Spleen (tissue), 11 donors: Measurements from ENCODE around the gene RGS8. TPM values are rescaled to one million over a fixed set of nuclear protein-coding genes. Genes with fewer than 3 reads are reported as not detected.

Source experiments
- DNase-seq: peaks from one replicate; pipeline ENCODE4 v3.0.0-alpha.2; 2020
- H3K27ac ChIP-seq, 8 donors: fragments of 200-600 bp; sonication (generic) in 7 of 8; 1 replicate in 4 of 8; 2 replicates in 4 of 8; pipeline versions ENCODE4 v1.5.0 to v1.8.0; 2016 to 2021; ENCODE audit warnings: inconsistent platforms in 4 of 8, mild to moderate bottlenecking in 4 of 8, moderate library complexity in 1 of 8
- H3K27me3 ChIP-seq, 7 donors: fragments of 200-600 bp; sonication (generic) in 6 of 7; replicated peaks in 1 of 7; 1 replicate in 4 of 7; 2 replicates in 3 of 7; pipeline versions ENCODE4 v1.5.0 to v1.8.0; 2016 to 2021; ENCODE audit warnings: inconsistent platforms in 3 of 7, mild to moderate bottlenecking in 1 of 7
- H3K36me3 ChIP-seq, 6 donors: fragments of 200-600 bp; sonication (generic) in 5 of 6; 1 replicate in 4 of 6; 2 replicates in 2 of 6; pipeline versions ENCODE4 v1.5.0 to v1.8.0; 2016 to 2021; ENCODE audit warnings: inconsistent platforms in 2 of 6
- H3K4me1 ChIP-seq, 6 donors: fragments of 200-600 bp; sonication (generic) in 5 of 6; 1 replicate in 3 of 6; 2 replicates in 3 of 6; pipeline versions ENCODE4 v1.5.0 to v1.8.0; 2016 to 2021; ENCODE audit warnings: inconsistent platforms in 3 of 6
- H3K4me3 ChIP-seq, 8 donors: fragments of 200-600 bp; sonication (generic) in 7 of 8; 1 replicate in 4 of 8; 2 replicates in 4 of 8; pipeline versions ENCODE4 v1.5.0 to v1.8.0; 2016 to 2021; ENCODE audit warnings: inconsistent platforms in 4 of 8, mild to moderate bottlenecking in 4 of 8, moderate library complexity in 2 of 8
- H3K9me3 ChIP-seq, 8 donors: fragments of 200-600 bp; sonication (generic) in 7 of 8; 1 replicate in 4 of 8; 2 replicates in 4 of 8; pipeline versions ENCODE4 v1.5.0 to v1.8.0; 2016 to 2021; ENCODE audit warnings: inconsistent platforms in 4 of 8
- POLR2A ChIP-seq, 3 donors: fragments of 450-650 bp; IDR thresholded peaks; one replicate each; pipeline ENCODE4 v1.5.1; 2017; ENCODE audit warnings: antibody characterized with exemption in 3 of 3, mild to moderate bottlenecking in 1 of 3
- POLR2AphosphoS5 ChIP-seq, 3 donors: sonication (generic); formaldehyde crosslinking; IDR thresholded peaks; one replicate each; pipeline ENCODE4 v1.5.1; 2017; ENCODE audit warnings: antibody characterized with exemption in 3 of 3
- WGBS, 5 donors: extraction: QIAGEN DNeasy Blood & Tissue Kit in 3 of 5; methylation state at CpG; one replicate each; pipeline versions ENCODE4 v1.1.5 to v1.1.7; 2013 to 2018; 5-methylcytosine and 5-hydroxymethylcytosine counted together
- intact Hi-C: fragments of 100-400 bp; cut with DNase I; formaldehyde crosslinking; loops from one replicate; pipeline ENCODE4 v1.15.0; 2023; ENCODE audit warnings: low total_unique reads
- polyA plus RNA-seq, 3 donors: library from polyadenylated mRNA; stranded (reverse); fragments of 200-250 nt; gene quantifications; one replicate each; pipeline ENCODE4 v1.2.1, GENCODE V29; 2013
- total RNA-seq, 7 donors: library from RNA; depleted of rRNA in 3 of 7; stranded (reverse); fragments of >200 nt in 3 of 7; fragmentation: NEBNext Ultra II Directional in 4 of 7; extraction: Animal tissue kit (Norgen Biotek cat#: 25700) in 4 of 7; gene quantifications; one replicate each; pipeline versions ENCODE4 v1.1.0 to v1.2.1, GENCODE V29; 2016 to 2021
- TF ChIP-seq, protein P1 (sequence below), 11 experiments: fragments of 200-600 bp in 7 of 11; fragments of 450-650 bp in 4 of 11; sonication (generic) in 4 of 11; IDR thresholded peaks in 8 of 11; conservative IDR thresholded peaks in 3 of 11; 1 replicate in 7 of 11; 2 replicates in 4 of 11; pipeline versions ENCODE4 v1.4.0 to v1.8.0; 2016 to 2021; ENCODE audit warnings: antibody characterized with exemption in 11 of 11, inconsistent platforms in 4 of 11, mild to moderate bottlenecking in 1 of 11
- donor health status: healthy with polysubstance abuse.
- donor health status: DM: no; HTN: no; CAD: no; lungs with moderate emphysema.
- donor health status: DM: no; HTN: no; CAD: no.
- donor health status: Bipolar disorder and iron deficiency.
- donor health status: healthy.
- donor health status: DM: no; HTN: no; CAD: no.
- donor health status: DM: yes; HTN: yes; CAD: no.

Gene RGS8
- total and polyA plus RNA-seq, 10 donors, result 0.09 to 0.11 TPM; not detected in 8

GRCh38 chr1:182719553-182719952 lies 35.2 kb upstream of the RGS8 start:
- Histone ChIP-seq H3K4me3 (no peak overlapping the region), H3K27me3 (no peaks in the 10 kb centered on the region), H3K4me1 (peaks cover 0 to 9% (median 3%) of the 10 kb centered on the region in 6 donors), H3K27ac (no peak overlapping the region), H3K36me3 (no peaks in the 10 kb centered on the region), H3K9me3 (no peaks in the 10 kb centered on the region)
- TF ChIP-seq POLR2AphosphoS5 (IDR thresholded peaks at IDR 0.05) (no peak), POLR2A (IDR thresholded peaks at IDR 0.05) (no peak)
- TF ChIP-seq, protein P1, sequence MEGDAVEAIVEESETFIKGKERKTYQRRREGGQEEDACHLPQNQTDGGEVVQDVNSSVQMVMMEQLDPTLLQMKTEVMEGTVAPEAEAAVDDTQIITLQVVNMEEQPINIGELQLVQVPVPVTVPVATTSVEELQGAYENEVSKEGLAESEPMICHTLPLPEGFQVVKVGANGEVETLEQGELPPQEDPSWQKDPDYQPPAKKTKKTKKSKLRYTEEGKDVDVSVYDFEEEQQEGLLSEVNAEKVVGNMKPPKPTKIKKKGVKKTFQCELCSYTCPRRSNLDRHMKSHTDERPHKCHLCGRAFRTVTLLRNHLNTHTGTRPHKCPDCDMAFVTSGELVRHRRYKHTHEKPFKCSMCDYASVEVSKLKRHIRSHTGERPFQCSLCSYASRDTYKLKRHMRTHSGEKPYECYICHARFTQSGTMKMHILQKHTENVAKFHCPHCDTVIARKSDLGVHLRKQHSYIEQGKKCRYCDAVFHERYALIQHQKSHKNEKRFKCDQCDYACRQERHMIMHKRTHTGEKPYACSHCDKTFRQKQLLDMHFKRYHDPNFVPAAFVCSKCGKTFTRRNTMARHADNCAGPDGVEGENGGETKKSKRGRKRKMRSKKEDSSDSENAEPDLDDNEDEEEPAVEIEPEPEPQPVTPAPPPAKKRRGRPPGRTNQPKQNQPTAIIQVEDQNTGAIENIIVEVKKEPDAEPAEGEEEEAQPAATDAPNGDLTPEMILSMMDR (IDR thresholded peaks at IDR 0.05 in 8 of 11, conservative IDR thresholded peaks at IDR 0.05 in 3 of 11), result no peak
- intact Hi-C loops, result no loop called here
- WGBS, 5 donors, result 91 to 97% (median 95%) methylated on average over 4 of the region's 4 CpGs
- DNase-seq, result no peak

- intact Hi-C loops, result no loop called here
- TF ChIP-seq, protein P1 (IDR thresholded peaks at IDR 0.05 in 8 of 11, conservative IDR thresholded peaks at IDR 0.05 in 3 of 11), result no peak
- no peak for TF ChIP-seq POLR2AphosphoS5 (IDR thresholded peaks at IDR 0.05)
- no peak for TF ChIP-seq POLR2A (IDR thresholded peaks at IDR 0.05)
- DNase-seq, result no peak
- H3K27me3 ChIP-seq, result no peaks in the 10 kb centered on the region
- no peak overlapping the region for H3K27ac ChIP-seq
- H3K36me3 ChIP-seq, result no peaks in the 10 kb centered on the region
- peaks cover 0 to 9% (median 3%) of the 10 kb centered on the region in 6 donors for H3K4me1 ChIP-seq
- H3K9me3 ChIP-seq, result no peaks in the 10 kb centered on the region
- 65 to 78% (median 75%) methylated on average over 2 of the region's 2 CpGs for WGBS, 5 donors
- no peak overlapping the region for H3K4me3 ChIP-seq
Observed at GRCh38 chr1:182718311-182718710, 33.9 kb upstream of the RGS8 start.

GRCh38 chr1:182716740-182717720 lies 32.6 kb upstream of the RGS8 start:
- H3K27ac ChIP-seq, result peak overlapping the region in 1 of 8 donors; percentile 2
- H3K4me1 ChIP-seq, result peaks cover 0 to 9% (median 3%) of the 10 kb centered on the region in 6 donors
- no peaks in the 10 kb centered on the region for H3K9me3 ChIP-seq
- WGBS, 5 donors, result 40 to 62% (median 56%) methylated on average over 4 of the region's 4 CpGs
- no peaks in the 10 kb centered on the region for H3K36me3 ChIP-seq
- intact Hi-C loops, result no loop called here
- no peak overlapping the region for H3K4me3 ChIP-seq
- DNase-seq, result no peak
- no peak for TF ChIP-seq POLR2A (IDR thresholded peaks at IDR 0.05)
- TF ChIP-seq, protein P1 (IDR thresholded peaks at IDR 0.05 in 8 of 11, conservative IDR thresholded peaks at IDR 0.05 in 3 of 11), result no peak
- TF ChIP-seq POLR2AphosphoS5 (IDR thresholded peaks at IDR 0.05), result no peak
- H3K27me3 ChIP-seq, result no peaks in the 10 kb centered on the region

DNA sequence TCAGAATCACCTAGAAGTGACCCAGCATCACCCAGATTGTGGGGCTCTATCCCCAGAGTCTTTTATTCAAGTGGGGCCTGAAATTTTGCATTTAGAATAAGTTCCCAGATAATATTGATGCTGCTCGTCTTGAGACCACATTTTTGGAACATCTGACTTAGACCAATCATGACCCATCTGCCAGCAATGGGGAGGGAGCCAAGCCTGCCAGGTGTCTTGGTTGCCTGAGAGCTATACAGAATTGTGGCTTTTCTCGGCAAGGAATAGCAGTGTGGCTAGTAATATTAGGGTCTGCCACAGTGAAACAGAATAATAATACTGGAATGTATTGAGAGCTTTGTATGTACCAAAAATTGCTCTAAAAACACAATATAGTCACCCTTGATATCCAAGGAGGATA lies 31.1 kb upstream of the RGS8 start:
- Histone ChIP-seq H3K4me1 (peaks cover 0 to 9% (median 3%) of the 10 kb centered on the region in 6 donors), H3K4me3 (no peak overlapping the region), H3K27me3 (no peaks in the 10 kb centered on the region), H3K27ac (no peak overlapping the region), H3K9me3 (no peaks in the 10 kb centered on the region), H3K36me3 (no peaks in the 10 kb centered on the region)
- TF ChIP-seq POLR2AphosphoS5 (IDR thresholded peaks at IDR 0.05) (no peak), POLR2A (IDR thresholded peaks at IDR 0.05) (no peak)
- TF ChIP-seq, protein P1 (IDR thresholded peaks at IDR 0.05 in 8 of 11, conservative IDR thresholded peaks at IDR 0.05 in 3 of 11), result no peak
- DNase-seq, result no peak
- 47 to 95% (median 89%) methylated on average over 2 of the region's 2 CpGs for WGBS, 5 donors
- intact Hi-C loops, result no loop called here
